K562 (cell line): ENCODE measurements around the gene DGKB. TPM values are rescaled to one million over a fixed set of nuclear protein-coding genes. Genes with fewer than 3 reads are reported as not detected.

ENCODE experiments used
- ATAC-seq: fragments of 200-7000 bp; cut with Tn5 transposase; 3 replicates; pipeline ENCODE4 v1.9.1; 2020; ENCODE audit warnings: moderate library complexity
- BruUV-seq: library from RNA; stranded (reverse); fragments of 400-500 nt; replicated peaks from 2 replicates; lab custom pipeline; 2021; lab: Mats Ljungman, UMichigan
- CTCF ChIA-PET: fragments of 300-600 bp; formaldehyde crosslinking; extraction: SDS; loops from one replicate; lab custom pipeline; 2021; ENCODE audit warnings: low intra/inter-chr PET ratio; lab: Yijun Ruan, JAX
- POLR2A ChIA-PET: fragments of 300-600, 350-650 bp; sonication (Branson Sonifier 250); formaldehyde crosslinking; extraction: SDS; loops from one replicate; lab custom pipeline; 2021; ENCODE audit warnings: antibody characterized with exemption, inconsistent platforms; lab: Yijun Ruan, JAX
- DNase-seq, 4 experiments: peaks; one replicate each; pipeline versions ENCODE4 v3.0.0 to v3.0.0-alpha.2; 2011 to 2018; ENCODE audit warnings: low spot score in 3 of 4, mixed read lengths in 3 of 4; ENCODE audit errors: extremely low read depth in 1 of 4
- FAIRE-seq: peaks from 2 replicates; lab custom pipeline; 2011; peaks lifted over from hg19 to GRCh38; lab: Jason Lieb, UNC
- H2AFZ ChIP-seq: 2 replicates; pipeline ENCODE4 v1.6.0; 2011; ENCODE audit warnings: low read depth, low read length, control low read depth, inconsistent platforms
- H3K27ac ChIP-seq: fragments of 200-600 bp; 3 replicates; pipeline ENCODE4 v1.8.0; 2011; ENCODE audit warnings: low read depth, mild to moderate bottlenecking, control low read depth, inconsistent platforms, low read length, moderate library complexity, mixed read lengths; ENCODE audit errors: extremely low read depth
- H3K27me3 ChIP-seq, 2 experiments: fragments of 300-600 bp in 1 of 2; 2 replicates in 1 of 2; 3 replicates in 1 of 2; pipeline versions ENCODE4 v1.6.0 to v1.8.0; 2011; ENCODE audit warnings: inconsistent platforms in 2 of 2, low read length in 2 of 2, mild to moderate bottlenecking in 1 of 2, mixed read lengths in 1 of 2, moderate library complexity in 1 of 2; ENCODE audit not compliant: control insufficient read depth in 2 of 2, insufficient read depth in 2 of 2
- H3K36me3 ChIP-seq: fragments of 300-600 bp; 3 replicates; pipeline ENCODE4 v1.8.0; 2011; ENCODE audit warnings: mild to moderate bottlenecking, low read length, inconsistent platforms; ENCODE audit not compliant: control insufficient read depth, insufficient read depth
- H3K4me1 ChIP-seq, 2 experiments: fragments of 200-600 bp in 1 of 2; replicated peaks in 1 of 2; 2 replicates in 1 of 2; 3 replicates in 1 of 2; pipeline versions ENCODE4 v1.5.1 to v1.8.0; 2011; ENCODE audit warnings: inconsistent platforms in 2 of 2, low read length in 2 of 2, mild to moderate bottlenecking in 1 of 2, mixed read lengths in 1 of 2, moderate library complexity in 1 of 2; ENCODE audit not compliant: control insufficient read depth in 2 of 2, insufficient read depth in 2 of 2
- H3K4me2 ChIP-seq: 2 replicates; pipeline ENCODE4 v1.6.1; 2011; ENCODE audit warnings: low read length, control low read depth, inconsistent platforms, mixed read lengths; ENCODE audit not compliant: insufficient read depth
- H3K4me3 ChIP-seq: fragments of 200-600 bp; sonication (generic), shearing (Covaris generic); 2 replicates; pipeline ENCODE4 v1.5.1; 2016; ENCODE audit warnings: control low read depth, inconsistent platforms
- H3K79me2 ChIP-seq: fragments of 200-600 bp; 3 replicates; pipeline ENCODE4 v1.8.0; 2011; ENCODE audit warnings: low read length, inconsistent platforms; ENCODE audit not compliant: control insufficient read depth, insufficient read depth
- H3K9ac ChIP-seq, 2 experiments: 2 replicates each; pipeline versions ENCODE4 v1.6.0 to v1.6.1; 2011; ENCODE audit warnings: low read depth in 2 of 2, low read length in 2 of 2, control low read depth in 1 of 2, inconsistent platforms in 1 of 2, mild to moderate bottlenecking in 1 of 2, mixed read lengths in 1 of 2; ENCODE audit not compliant: insufficient read depth in 1 of 2
- H3K9me1 ChIP-seq: one replicate; pipeline ENCODE4 v1.6.0; 2011; ENCODE audit warnings: inconsistent platforms, mild to moderate bottlenecking, low read length, moderate library complexity; ENCODE audit not compliant: control insufficient read depth, insufficient read depth
- H3K9me3 ChIP-seq: replicated peaks from 2 replicates; pipeline ENCODE4 v1.5.1; 2011; ENCODE audit warnings: low read depth, low read length, inconsistent platforms; ENCODE audit not compliant: control insufficient read depth, insufficient read depth
- H4K20me1 ChIP-seq: replicated peaks from 2 replicates; pipeline ENCODE4 v1.6.1; 2011; ENCODE audit warnings: low read length, inconsistent platforms, mixed read lengths; ENCODE audit not compliant: control insufficient read depth, insufficient read depth
- ARID3B ChIP-seq: fragments of 250-450 bp; sonication (Bioruptor Pico); IDR thresholded peaks from 2 replicates; pipeline ENCODE4 v1.4.0; 2020; ENCODE audit warnings: borderline replicate concordance
- CBFB ChIP-seq: sonication (generic); formaldehyde crosslinking; IDR thresholded peaks from 2 replicates; pipeline ENCODE4 v1.4.0; 2020; ENCODE audit warnings: mild to moderate bottlenecking, missing genetic modification reagents
- HDAC2 ChIP-seq: fragments of 450-650 bp; IDR thresholded peaks from 2 replicates; pipeline ENCODE4 v1.6.1; 2016; ENCODE audit warnings: mild to moderate bottlenecking
- IRF2 ChIP-seq: sonication (generic); formaldehyde crosslinking; IDR thresholded peaks from 2 replicates; pipeline ENCODE4 v1.8.1; 2022; ENCODE audit warnings: mild to moderate bottlenecking, missing genetic modification reagents
- NEUROD1 ChIP-seq: fragments of 150-350 bp; IDR thresholded peaks from 2 replicates; pipeline ENCODE4 v1.6.1; 2014; ENCODE audit warnings: borderline replicate concordance, low read length, low read depth; ENCODE audit not compliant: partially characterized antibody
- PATZ1 ChIP-seq: fragments of 250-450 bp; sonication (Bioruptor Pico); IDR thresholded peaks from 2 replicates; pipeline ENCODE4 v1.5.0; 2020; ENCODE audit warnings: mild to moderate bottlenecking, borderline replicate concordance
- SMAD3 ChIP-seq: fragments of 450-650 bp; formaldehyde crosslinking; conservative IDR thresholded peaks from 2 replicates; pipeline ENCODE4 v1.4.0; 2020; ENCODE audit warnings: mild to moderate bottlenecking
- SMAD4 ChIP-seq: fragments of 250-450 bp; sonication (Bioruptor Pico); conservative IDR thresholded peaks from 2 replicates; pipeline ENCODE4 v1.8.0; 2021; ENCODE audit warnings: inconsistent platforms, mild to moderate bottlenecking, moderate library complexity
- SRF ChIP-seq, 2 experiments: fragments of 250-450, 450-650 bp in 1 of 2; sonication (Bioruptor Pico) in 1 of 2; sonication (generic) in 1 of 2; formaldehyde crosslinking; IDR thresholded peaks; 2 replicates each; pipeline versions ENCODE4 v1.5.0 to v1.5.1; 2020 to 2022; ENCODE audit warnings: mild to moderate bottlenecking in 1 of 2, missing genetic modification reagents in 1 of 2
- STAT6 ChIP-seq: sonication (generic); formaldehyde crosslinking; IDR thresholded peaks from 2 replicates; pipeline ENCODE4 v1.8.1; 2023; ENCODE audit warnings: mild to moderate bottlenecking, missing genetic modification reagents
- THRA ChIP-seq: fragments of 450-650 bp; IDR thresholded peaks from 2 replicates; pipeline ENCODE4 v1.6.1; 2017; ENCODE audit warnings: mild to moderate bottlenecking, moderate library complexity
- ZSCAN32 ChIP-seq: fragments of 450-650 bp; formaldehyde crosslinking; IDR thresholded peaks from 2 replicates; pipeline ENCODE4 v1.4.0; 2020; ENCODE audit warnings: mild to moderate bottlenecking, moderate library complexity
- WGBS: fragments of 100-300 bp; shearing (Covaris generic); methylation state at CpG from one replicate; pipeline ENCODE4 v1.1.6; 2016; ENCODE audit warnings: low coverage, mixed read lengths; ENCODE audit not compliant: insufficient coverage; ENCODE audit errors: missing lambda C conversion rate; 5-methylcytosine and 5-hydroxymethylcytosine counted together
- in situ Hi-C: fragments of 300-500 bp; cut with MboI; formaldehyde crosslinking; loops from 4 replicates; pipeline ENCODE4 v1.15.0; 2018; ENCODE audit warnings: inconsistent platforms, mixed read lengths
- intact Hi-C: fragments of 100-400 bp; cut with micrococcal nuclease; formaldehyde crosslinking; loops from 2 replicates; pipeline ENCODE4 v1.14.2; 2022
- polyA plus RNA-seq, 8 experiments: library from polyadenylated mRNA; depleted of rRNA in 4 of 8; stranded (reverse) in 5 of 8; unstranded in 3 of 8; fragments of >200 nt; fragmentation: Nextera tagmentation in 2 of 8; fragmentation: Illumina TruSeq in 1 of 8; extraction: Ambion mirVana in 2 of 8; extraction: Trizol in 1 of 8; gene quantifications; 2 replicates each; pipeline versions ENCODE4 v1.2.1 to v1.2.3, GENCODE V29; 2011 to 2014; ENCODE audit warnings: inconsistent platforms in 1 of 8, missing spikeins in 1 of 8
- total RNA-seq, 7 experiments: library from RNA; depleted of rRNA in 6 of 7; stranded (reverse); fragments of >200 nt in 6 of 7; fragmentation: Illumina TruSeq in 2 of 7; extraction: Trizol in 2 of 7; gene quantifications; 2 replicates each; pipeline versions ENCODE4 v1.2.1 to v1.2.3, GENCODE V29; 2011 to 2021; ENCODE audit warnings: low replicate concordance in 1 of 7

Gene DGKB
- total and polyA plus RNA-seq, 9 of the 15 experiments (the other 6 are each of a cell fraction or from before 2014, with no cell fraction given), result 0.01 TPM; not detected in 8

- TF ChIP-seq SMAD3 (no peak), HDAC2 (no peak), STAT6 (CRISPR knock-in tag) (no peak), NEUROD1 (no peak), IRF2 (no peak), ZSCAN32 (CRISPR knock-in tag) (no peak)
- TF ChIP-seq, all 486 proteins: peak for 0
These were observed 534.3 kb downstream of the DGKB start (continued) for GRCh38 chr7:14368285-14368684.

- DNase-seq, result no peak
- no peak for TF ChIP-seq CBFB (CRISPR knock-in tag)
- no peak for TF ChIP-seq ARID3B (CRISPR knock-in tag)
- TF ChIP-seq THRA, result no peak
- no peak for TF ChIP-seq PATZ1 (CRISPR knock-in tag)
- no peak for TF ChIP-seq SRF (CRISPR knock-in tag; IDR thresholded peaks at IDR 0.05)
- no peak for TF ChIP-seq SMAD4 (CRISPR knock-in tag)
These were observed 551.4 kb downstream of the DGKB start for GRCh38 chr7:14351167-14351566.

More at GRCh38 chr7:14351167-14351566, 551.4 kb downstream of the DGKB start:
- WGBS, result 0% methylated on average over 4 of the region's 4 CpGs
- H3K27me3 ChIP-seq, result no peaks in the 10 kb centered on the region
- no peaks in the 10 kb centered on the region for H4K20me1 ChIP-seq
- H3K4me2 ChIP-seq, result no peak overlapping the region
- H3K4me1 ChIP-seq, result no peaks in the 10 kb centered on the region
- H3K36me3 ChIP-seq, result no peaks in the 10 kb centered on the region
- no peaks in the 10 kb centered on the region for H3K9me3 ChIP-seq
- no peaks in the 10 kb centered on the region for H3K9me1 ChIP-seq
- ChIA-PET CTCF (no interaction called here), POLR2A (no interaction called here)
- no peak overlapping the region for H3K9ac ChIP-seq
- no peak overlapping the region for H2AFZ ChIP-seq
- FAIRE-seq (no peak), ATAC-seq (no peak)
- BruUV-seq, result no TSS peak
- H3K4me3 ChIP-seq, result no peak overlapping the region
- no peak overlapping the region for H3K27ac ChIP-seq
- in situ Hi-C loops, result no loop called here
- H3K79me2 ChIP-seq, result no peaks in the 10 kb centered on the region
- intact Hi-C loops, result no loop called here
